HEK293 (cell line): ENCODE results near the gene SLC22A16.

ENCODE experiments used
- GLI2 ChIP-seq: fragments of 450-650 bp; formaldehyde crosslinking; IDR thresholded peaks from 2 replicates; pipeline ENCODE4; 2017; ENCODE audit warnings: missing biosample characterization, missing genetic modification characterization, low read depth, borderline replicate concordance
- SP2 ChIP-seq: fragments of 450-650 bp; formaldehyde crosslinking; IDR thresholded peaks from 2 replicates; pipeline ENCODE4 v1.5.1; 2016; ENCODE audit warnings: missing biosample characterization, missing genetic modification characterization
- ZFP37 ChIP-seq: fragments of 450-650 bp; formaldehyde crosslinking; IDR thresholded peaks from 2 replicates; pipeline ENCODE4 v1.5.1; 2016; ENCODE audit warnings: missing biosample characterization, missing genetic modification characterization
- ZNF221 ChIP-seq: fragments of 450-650 bp; formaldehyde crosslinking; IDR thresholded peaks from 2 replicates; pipeline ENCODE4 v1.5.1; 2017; ENCODE audit warnings: missing biosample characterization, missing genetic modification characterization, borderline replicate concordance
- ZNF48 ChIP-seq: fragments of 450-650 bp; formaldehyde crosslinking; IDR thresholded peaks from 2 replicates; pipeline ENCODE4 v1.5.1; 2016; ENCODE audit warnings: missing biosample characterization, missing genetic modification characterization
- ZNF549 ChIP-seq: fragments of 450-650 bp; IDR thresholded peaks from 2 replicates; pipeline ENCODE4 v1.5.1; 2018; ENCODE audit warnings: missing biosample characterization, missing genetic modification characterization, mild to moderate bottlenecking, inconsistent platforms, moderate library complexity
- ZNF660 ChIP-seq: fragments of 450-650 bp; IDR thresholded peaks from 2 replicates; pipeline ENCODE4 v1.5.1; 2018; ENCODE audit warnings: missing biosample characterization, mild to moderate bottlenecking, missing genetic modification characterization
- TF ChIP-seq, protein P1 (sequence below): fragments of 450-650 bp; formaldehyde crosslinking; IDR thresholded peaks from 2 replicates; pipeline ENCODE4 v1.5.1; 2016; ENCODE audit warnings: missing biosample characterization, missing genetic modification characterization
- TF ChIP-seq, protein P2 (sequence below): fragments of 450-650 bp; formaldehyde crosslinking; IDR thresholded peaks from 2 replicates; pipeline ENCODE4 v1.5.1; 2016; ENCODE audit warnings: missing biosample characterization, missing genetic modification characterization
- TF ChIP-seq, protein P3 (sequence below): fragments of 450-650 bp; formaldehyde crosslinking; IDR thresholded peaks from 2 replicates; pipeline ENCODE4 v1.5.1; 2016; ENCODE audit warnings: missing biosample characterization, missing genetic modification characterization, low read depth
- TF ChIP-seq, protein P4 (sequence below): fragments of 450-650 bp; formaldehyde crosslinking; IDR thresholded peaks from 2 replicates; pipeline ENCODE4; 2016; ENCODE audit warnings: missing biosample characterization, missing genetic modification characterization

DNA sequence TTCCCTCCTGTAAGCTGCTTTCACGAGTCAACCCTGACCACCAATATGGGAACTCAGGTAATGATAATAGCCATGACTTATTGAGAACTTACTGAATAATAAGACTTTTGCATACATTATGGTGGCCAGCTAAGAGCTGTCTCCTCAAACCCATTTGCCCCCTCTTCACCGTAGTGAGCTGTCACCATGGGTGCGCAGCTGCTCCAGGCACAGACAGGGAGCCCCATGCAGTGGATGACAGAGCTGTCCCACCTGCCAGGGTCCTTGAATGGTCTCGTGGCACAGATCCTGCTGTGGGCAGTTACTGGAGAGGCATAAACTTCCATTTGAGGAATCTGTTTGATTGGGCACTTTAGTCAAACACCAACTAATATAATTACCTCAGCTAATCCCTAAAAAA is 1.9 kb downstream of the SLC22A16 start:
- TF ChIP-seq, protein P1, sequence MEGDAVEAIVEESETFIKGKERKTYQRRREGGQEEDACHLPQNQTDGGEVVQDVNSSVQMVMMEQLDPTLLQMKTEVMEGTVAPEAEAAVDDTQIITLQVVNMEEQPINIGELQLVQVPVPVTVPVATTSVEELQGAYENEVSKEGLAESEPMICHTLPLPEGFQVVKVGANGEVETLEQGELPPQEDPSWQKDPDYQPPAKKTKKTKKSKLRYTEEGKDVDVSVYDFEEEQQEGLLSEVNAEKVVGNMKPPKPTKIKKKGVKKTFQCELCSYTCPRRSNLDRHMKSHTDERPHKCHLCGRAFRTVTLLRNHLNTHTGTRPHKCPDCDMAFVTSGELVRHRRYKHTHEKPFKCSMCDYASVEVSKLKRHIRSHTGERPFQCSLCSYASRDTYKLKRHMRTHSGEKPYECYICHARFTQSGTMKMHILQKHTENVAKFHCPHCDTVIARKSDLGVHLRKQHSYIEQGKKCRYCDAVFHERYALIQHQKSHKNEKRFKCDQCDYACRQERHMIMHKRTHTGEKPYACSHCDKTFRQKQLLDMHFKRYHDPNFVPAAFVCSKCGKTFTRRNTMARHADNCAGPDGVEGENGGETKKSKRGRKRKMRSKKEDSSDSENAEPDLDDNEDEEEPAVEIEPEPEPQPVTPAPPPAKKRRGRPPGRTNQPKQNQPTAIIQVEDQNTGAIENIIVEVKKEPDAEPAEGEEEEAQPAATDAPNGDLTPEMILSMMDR (tag by site-specific recombination) = no peak
- TF ChIP-seq, protein P2, sequence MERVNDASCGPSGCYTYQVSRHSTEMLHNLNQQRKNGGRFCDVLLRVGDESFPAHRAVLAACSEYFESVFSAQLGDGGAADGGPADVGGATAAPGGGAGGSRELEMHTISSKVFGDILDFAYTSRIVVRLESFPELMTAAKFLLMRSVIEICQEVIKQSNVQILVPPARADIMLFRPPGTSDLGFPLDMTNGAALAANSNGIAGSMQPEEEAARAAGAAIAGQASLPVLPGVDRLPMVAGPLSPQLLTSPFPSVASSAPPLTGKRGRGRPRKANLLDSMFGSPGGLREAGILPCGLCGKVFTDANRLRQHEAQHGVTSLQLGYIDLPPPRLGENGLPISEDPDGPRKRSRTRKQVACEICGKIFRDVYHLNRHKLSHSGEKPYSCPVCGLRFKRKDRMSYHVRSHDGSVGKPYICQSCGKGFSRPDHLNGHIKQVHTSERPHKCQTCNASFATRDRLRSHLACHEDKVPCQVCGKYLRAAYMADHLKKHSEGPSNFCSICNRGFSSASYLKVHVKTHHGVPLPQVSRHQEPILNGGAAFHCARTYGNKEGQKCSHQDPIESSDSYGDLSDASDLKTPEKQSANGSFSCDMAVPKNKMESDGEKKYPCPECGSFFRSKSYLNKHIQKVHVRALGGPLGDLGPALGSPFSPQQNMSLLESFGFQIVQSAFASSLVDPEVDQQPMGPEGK (tag by site-specific recombination) = no peak
- TF ChIP-seq SP2 = no peak
- TF ChIP-seq ZNF48 = no peak
- TF ChIP-seq ZNF221 (tag by site-specific recombination) = no peak
- TF ChIP-seq ZNF549 (tag by site-specific recombination) = no peak
- no peak for TF ChIP-seq ZNF660 (tag by site-specific recombination)
- no peak for TF ChIP-seq ZFP37
- TF ChIP-seq GLI2 = no peak
- TF ChIP-seq, protein P3, sequence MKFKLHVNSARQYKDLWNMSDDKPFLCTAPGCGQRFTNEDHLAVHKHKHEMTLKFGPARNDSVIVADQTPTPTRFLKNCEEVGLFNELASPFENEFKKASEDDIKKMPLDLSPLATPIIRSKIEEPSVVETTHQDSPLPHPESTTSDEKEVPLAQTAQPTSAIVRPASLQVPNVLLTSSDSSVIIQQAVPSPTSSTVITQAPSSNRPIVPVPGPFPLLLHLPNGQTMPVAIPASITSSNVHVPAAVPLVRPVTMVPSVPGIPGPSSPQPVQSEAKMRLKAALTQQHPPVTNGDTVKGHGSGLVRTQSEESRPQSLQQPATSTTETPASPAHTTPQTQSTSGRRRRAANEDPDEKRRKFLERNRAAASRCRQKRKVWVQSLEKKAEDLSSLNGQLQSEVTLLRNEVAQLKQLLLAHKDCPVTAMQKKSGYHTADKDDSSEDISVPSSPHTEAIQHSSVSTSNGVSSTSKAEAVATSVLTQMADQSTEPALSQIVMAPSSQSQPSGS (tag by site-specific recombination) = no peak
- TF ChIP-seq, protein P4, sequence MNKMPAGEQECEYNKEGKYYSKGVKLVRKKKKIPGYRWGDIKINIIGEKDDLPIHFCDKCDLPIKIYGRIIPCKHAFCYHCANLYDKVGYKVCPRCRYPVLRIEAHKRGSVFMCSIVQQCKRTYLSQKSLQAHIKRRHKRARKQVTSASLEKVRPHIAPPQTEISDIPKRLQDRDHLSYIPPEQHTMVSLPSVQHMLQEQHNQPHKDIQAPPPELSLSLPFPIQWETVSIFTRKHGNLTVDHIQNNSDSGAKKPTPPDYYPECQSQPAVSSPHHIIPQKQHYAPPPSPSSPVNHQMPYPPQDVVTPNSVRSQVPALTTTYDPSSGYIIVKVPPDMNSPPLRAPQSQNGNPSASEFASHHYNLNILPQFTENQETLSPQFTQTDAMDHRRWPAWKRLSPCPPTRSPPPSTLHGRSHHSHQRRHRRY (tag by site-specific recombination) = no peak
